HG03558 (cell line): ENCODE data around the gene DPYSL5.
"Not testable (repeated sequence)": the region's sequence is repeated elsewhere in the genome, so short reads cannot be mapped to it uniquely, and the experiment has no call there.

Experiments
- ATAC-seq: cut with Tn5 transposase; IDR thresholded peaks from one replicate; pipeline ENCODE4 v1.9.1; 2021; ENCODE audit warnings: moderate number of reproducible peaks; ENCODE audit not compliant: unreplicated experiment; ENCODE audit errors: extremely low read depth

Gene DPYSL5

GRCh38 chr2:26847655-26848335, at the start of gene DPYSL5:
Gene DPYSL5, plus strand, starts transcription at chr2:26848132. Its CDS starts 50,368 bp downstream, at chr2:26898500.
- no peak for ATAC-seq

GRCh38 chr2:26801328-26801727, 46.6 kb upstream of the DPYSL5 start:
- no peak for ATAC-seq

- no peak for ATAC-seq
These were observed 46.1 kb upstream of the DPYSL5 start for GRCh38 chr2:26801796-26802195.

GRCh38 chr2:26805241-26805676, 42.7 kb upstream of the DPYSL5 start:
- no peak for ATAC-seq

GRCh38 chr2:26807788-26808460, 40.0 kb upstream of the DPYSL5 start:
- no peak for ATAC-seq

- ATAC-seq = no peak
These were observed 38.7 kb upstream of the DPYSL5 start for GRCh38 chr2:26809211-26809610.

GRCh38 chr2:26809876-26810577, 37.9 kb upstream of the DPYSL5 start:
- no peak for ATAC-seq

- ATAC-seq = no peak
These were observed 36.7 kb upstream of the DPYSL5 start for GRCh38 chr2:26811261-26811660.

GRCh38 chr2:26811791-26812694, 35.9 kb upstream of the DPYSL5 start:
- ATAC-seq = no peak

GRCh38 chr2:26812731-26813130, 35.2 kb upstream of the DPYSL5 start:
- no peak for ATAC-seq

GRCh38 chr2:26814072-26814765, 33.7 kb upstream of the DPYSL5 start:
- not testable (repeated sequence) for ATAC-seq

GRCh38 chr2:26816893-26817292, 31.0 kb upstream of the DPYSL5 start:
- ATAC-seq = no peak

GRCh38 chr2:26818255-26818654, 29.7 kb upstream of the DPYSL5 start:
- ATAC-seq = no peak

GRCh38 chr2:26818972-26819371, 29.0 kb upstream of the DPYSL5 start:
- no peak for ATAC-seq

GRCh38 chr2:26820932-26821331, 27.0 kb upstream of the DPYSL5 start:
- no peak for ATAC-seq

GRCh38 chr2:26822877-26823276, 25.1 kb upstream of the DPYSL5 start:
- ATAC-seq = no peak

GRCh38 chr2:26838121-26838906, 9.6 kb upstream of the DPYSL5 start:
- ATAC-seq = no peak

GRCh38 chr2:26840937-26841610, 6.9 kb upstream of the DPYSL5 start:
- ATAC-seq = no peak
